ENCODE results near the gene WDR70. TPM values are rescaled to one million over a fixed set of nuclear protein-coding genes. Genes with fewer than 3 reads are reported as not detected.
"Not testable (repeated sequence)": the region's sequence is repeated elsewhere in the genome, so short reads cannot be mapped to it uniquely, and the experiment has no call there.

The WDR70 gene
- total and polyA plus RNA-seq, 3 donors from 2014 or later = 25.3 to 27.6 (median 25.5) TPM

- 87 to 91% methylated on average over 4 of the region's 4 CpGs for WGBS, 2 donors
- Histone ChIP-seq H3K36me3 (ENCODE audit: low read depth, missing control alignments) (no peaks in the 10 kb centered on the region), H3K9me3 (no peaks in the 10 kb centered on the region), H3K27me3 (no peaks in the 10 kb centered on the region), H3K27ac (no peak overlapping the region), H3K4me3 (no peak overlapping the region), H3K4me1 (no peaks in the 10 kb centered on the region)
- no peak for DNase-seq
- TF ChIP-seq POLR2A (IDR thresholded peaks at IDR 0.05) = no peak
- no peak for TF ChIP-seq CTCF (IDR thresholded peaks at IDR 0.05)
- intact Hi-C loops (cut with DNase I; ENCODE audit: low total_unique reads) = no loop called here
These were observed 21.4 kb downstream of the WDR70 start for GRCh38 chr5:37400501-37400900.

DNA sequence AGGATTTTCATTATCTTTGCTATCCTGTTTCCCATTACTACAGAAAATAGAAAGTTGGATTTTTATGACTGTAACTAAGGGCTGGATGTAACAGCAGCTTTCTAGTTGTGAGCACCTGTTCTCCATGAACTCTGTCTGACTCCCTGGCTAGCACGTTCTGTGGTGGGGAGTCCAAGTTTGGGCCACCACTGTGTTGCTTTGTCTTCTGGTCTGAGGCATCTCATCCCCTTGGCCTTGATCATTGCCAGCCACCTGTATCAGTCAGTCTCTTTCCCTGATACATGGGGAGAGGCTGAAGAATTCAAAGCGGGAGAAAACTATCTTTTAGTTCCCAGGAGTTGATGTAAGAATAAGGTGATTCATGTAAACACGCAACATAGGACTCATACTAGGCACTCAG is 33.4 kb downstream of the WDR70 start:
- H3K9me3 ChIP-seq = no peaks in the 10 kb centered on the region
- TF ChIP-seq CTCF (IDR thresholded peaks at IDR 0.05) (no peak), POLR2A (IDR thresholded peaks at IDR 0.05) (no peak)
- no peaks in the 10 kb centered on the region for H3K4me1 ChIP-seq
- no peaks in the 10 kb centered on the region for H3K27me3 ChIP-seq
- H3K27ac ChIP-seq = no peak overlapping the region
- DNase-seq = no peak
- no peak overlapping the region for H3K4me3 ChIP-seq
- no peaks in the 10 kb centered on the region for H3K36me3 ChIP-seq (ENCODE audit: low read depth, missing control alignments)
- WGBS, 2 donors = 70 to 78% methylated on average over 3 of the region's 3 CpGs
- intact Hi-C loops (cut with DNase I; ENCODE audit: low total_unique reads) = no loop called here

DNA sequence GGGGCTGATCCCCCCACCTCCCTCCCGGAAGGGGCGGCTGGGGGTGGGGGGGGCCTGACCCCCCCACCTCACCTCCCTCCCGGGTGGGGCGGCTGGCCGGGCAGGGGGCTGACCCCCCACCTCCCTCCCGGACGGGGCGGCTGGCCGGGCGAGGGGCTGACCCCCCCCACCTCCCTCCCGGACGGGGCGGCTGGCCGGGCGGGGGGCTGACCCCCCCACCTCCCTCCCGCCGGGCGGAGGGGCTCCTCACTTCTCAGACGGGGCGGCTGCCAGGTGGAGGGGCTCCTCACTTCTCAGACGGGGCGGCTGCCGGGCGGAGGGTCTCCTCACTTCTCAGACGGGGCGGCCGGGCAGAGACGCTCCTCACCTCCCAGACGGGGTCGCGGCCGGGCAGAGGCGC is 36.3 kb downstream of the WDR70 start:
- H3K4me3 ChIP-seq; DNase-seq; H3K4me1 ChIP-seq; intact Hi-C loops (cut with DNase I; ENCODE audit: low total_unique reads); H3K27ac ChIP-seq; H3K9me3 ChIP-seq; H3K27me3 ChIP-seq; H3K36me3 ChIP-seq (ENCODE audit: low read depth, missing control alignments): not testable (repeated sequence)
- no CpG with 5 or more reads among the region's 33 CpGs for WGBS, 2 donors

GRCh38 chr5:37417347-37417746 is 38.2 kb downstream of the WDR70 start:
- Histone ChIP-seq H3K4me1 (no peaks in the 10 kb centered on the region), H3K4me3 (no peak overlapping the region), H3K27me3 (no peaks in the 10 kb centered on the region), H3K9me3 (no peaks in the 10 kb centered on the region), H3K36me3 (ENCODE audit: low read depth, missing control alignments) (no peaks in the 10 kb centered on the region), H3K27ac (no peak overlapping the region)
- DNase-seq = no peak
- 95 to 96% methylated on average over 9 of the region's 9 CpGs for WGBS, 2 donors
- intact Hi-C loops (cut with DNase I; ENCODE audit: low total_unique reads) = no loop called here
- TF ChIP-seq POLR2A (IDR thresholded peaks at IDR 0.05) (no peak), CTCF (IDR thresholded peaks at IDR 0.05) (no peak)

DNA sequence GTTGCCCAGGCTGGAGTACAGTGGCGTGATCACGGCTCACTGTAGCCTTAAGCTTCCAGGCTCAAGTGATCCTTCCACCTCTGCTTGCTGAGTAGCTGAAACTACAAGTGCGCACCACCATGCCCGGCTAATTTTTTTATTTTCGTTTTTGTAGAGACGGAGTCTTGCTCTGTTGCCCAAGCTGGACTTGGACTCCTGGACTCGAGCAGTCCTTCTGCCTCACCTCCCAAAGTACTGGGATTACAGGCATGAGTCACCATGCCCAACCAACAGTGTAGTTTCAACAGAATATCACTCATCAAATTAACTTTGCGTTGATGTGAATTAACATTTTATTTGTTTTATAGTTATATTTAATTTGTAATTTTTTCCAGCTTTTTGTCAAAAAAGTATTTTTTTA is 45.3 kb downstream of the WDR70 start:
- no peaks in the 10 kb centered on the region for H3K36me3 ChIP-seq (ENCODE audit: low read depth, missing control alignments)
- intact Hi-C loops (cut with DNase I; ENCODE audit: low total_unique reads) = no loop called here
- WGBS, 2 donors = 96 to 97% methylated on average over 8 of the region's 8 CpGs

More for the DNA sequence above, 45.3 kb downstream of the WDR70 start:
- Histone ChIP-seq H3K9me3 (no peaks in the 10 kb centered on the region), H3K4me1 (no peaks in the 10 kb centered on the region), H3K4me3 (no peak overlapping the region), H3K27me3 (no peaks in the 10 kb centered on the region), H3K27ac (no peak overlapping the region)
- DNase-seq = no peak
- TF ChIP-seq CTCF (IDR thresholded peaks at IDR 0.05) (no peak), POLR2A (IDR thresholded peaks at IDR 0.05) (no peak)
